HepG2 (cell line): ENCODE data around the gene TRIM8. TPM values are rescaled to one million over a fixed set of nuclear protein-coding genes. Genes with fewer than 3 reads are reported as not detected.

ENCODE experiments used
- ATAC-seq: fragments of 200-7000 bp; cut with Tn5 transposase; 3 replicates; pipeline ENCODE4 v1.9.1; 2020; ENCODE audit warnings: mild to moderate bottlenecking, moderate library complexity
- BruUV-seq: library from RNA; stranded (reverse); fragments of 400-500 nt; replicated peaks from 2 replicates; lab custom pipeline; 2021; lab: Mats Ljungman, UMichigan
- CTCF ChIA-PET: fragments of 300-600 bp; formaldehyde crosslinking; extraction: SDS; loops from one replicate; lab custom pipeline; 2021; ENCODE audit warnings: low total read pairs, inconsistent platforms, low intra/inter-chr PET ratio; lab: Yijun Ruan, JAX
- POLR2A ChIA-PET: fragments of 350-600 bp; sonication (Branson Sonifier 250); formaldehyde crosslinking; loops from one replicate; lab custom pipeline; 2020; ENCODE audit warnings: antibody characterized with exemption, inconsistent platforms; lab: Yijun Ruan, JAX
- DNase-seq: peaks from one replicate; pipeline ENCODE4 v3.0.0-alpha.2; 2015; ENCODE audit warnings: low spot score
- FAIRE-seq: peaks from 3 replicates; lab custom pipeline; 2011; peaks lifted over from hg19 to GRCh38; lab: Jason Lieb, UNC
- H2AFZ ChIP-seq: one replicate; pipeline ENCODE4 v1.6.1; 2011; ENCODE audit warnings: low read length, inconsistent platforms
- H3K27ac ChIP-seq: fragments of 300-600 bp; 3 replicates; pipeline ENCODE4 v1.8.0; 2011; ENCODE audit warnings: mixed run types, mild to moderate bottlenecking, mixed read lengths, low read length, inconsistent platforms; ENCODE audit not compliant: insufficient read depth; ENCODE audit errors: extremely low read length
- H3K27me3 ChIP-seq, 2 experiments: fragments of 200-600 bp in 1 of 2; 2 replicates in 1 of 2; 3 replicates in 1 of 2; pipeline versions ENCODE4 v1.6.0 to v1.8.0; 2011; ENCODE audit warnings: low read length in 2 of 2, mild to moderate bottlenecking in 2 of 2, moderate library complexity in 2 of 2, inconsistent platforms in 1 of 2; ENCODE audit not compliant: insufficient read depth in 2 of 2, control insufficient read depth in 1 of 2
- H3K36me3 ChIP-seq, 2 experiments: fragments of 200-600 bp in 1 of 2; replicated peaks in 1 of 2; 2 replicates in 1 of 2; 3 replicates in 1 of 2; pipeline versions ENCODE4 v1.5.1 to v1.8.0; 2011; ENCODE audit warnings: low read length in 2 of 2, inconsistent platforms in 1 of 2; ENCODE audit not compliant: insufficient read depth in 2 of 2, control insufficient read depth in 1 of 2
- H3K4me1 ChIP-seq: 2 replicates; pipeline ENCODE4 v1.5.1; 2012; ENCODE audit warnings: low read length, inconsistent platforms; ENCODE audit not compliant: insufficient read depth
- H3K4me2 ChIP-seq: 2 replicates; pipeline ENCODE4 v1.6.0; 2011; ENCODE audit warnings: low read depth, low read length, inconsistent platforms
- H3K4me3 ChIP-seq, 3 experiments: fragments of 200-600 bp in 1 of 3; sonication (generic), shearing (Covaris generic) in 1 of 3; replicated peaks in 1 of 3; 2 replicates each; pipeline ENCODE4 v1.5.1; 2011 to 2016; ENCODE audit warnings: low read length in 3 of 3, inconsistent platforms in 2 of 3, low read depth in 2 of 3, mild to moderate bottlenecking in 2 of 3, control low read depth in 1 of 3, mixed read lengths in 1 of 3; ENCODE audit not compliant: insufficient read depth in 1 of 3
- H3K79me2 ChIP-seq: one replicate; pipeline ENCODE4 v1.6.1; 2011; ENCODE audit warnings: low read length, inconsistent platforms; ENCODE audit not compliant: insufficient read depth
- H3K9ac ChIP-seq: 2 replicates; pipeline ENCODE4 v1.6.0; 2011; ENCODE audit warnings: mild to moderate bottlenecking, low read depth, low read length, inconsistent platforms; ENCODE audit not compliant: insufficient read depth
- H3K9me3 ChIP-seq: 2 replicates; pipeline ENCODE4 v1.5.1; 2012; ENCODE audit warnings: mild to moderate bottlenecking, low read length
- H4K20me1 ChIP-seq: 2 replicates; pipeline ENCODE4 v1.6.0; 2011; ENCODE audit warnings: inconsistent platforms, mild to moderate bottlenecking, low read length, moderate library complexity; ENCODE audit not compliant: insufficient read depth
- CEBPG ChIP-seq: IDR thresholded peaks from 2 replicates; pipeline ENCODE4 v1.6.1; 2016
- JARID2 ChIP-seq: sonication (generic); formaldehyde crosslinking; IDR thresholded peaks from 2 replicates; pipeline ENCODE4 v1.8.1; 2023; ENCODE audit warnings: missing genetic modification reagents, inconsistent platforms; ENCODE audit not compliant: insufficient replicate concordance
- KLF12 ChIP-seq: sonication (generic); formaldehyde crosslinking; IDR thresholded peaks from 2 replicates; pipeline ENCODE4 v1.4.0; 2020; ENCODE audit warnings: missing genetic modification reagents, borderline replicate concordance
- RERE ChIP-seq: IDR thresholded peaks from 2 replicates; pipeline ENCODE4 v1.6.1; 2016; ENCODE audit warnings: low read depth, missing genetic modification reagents, missing compliant biosample characterization
- SRSF9 ChIP-seq: fragments of 200-400 bp; formaldehyde crosslinking; IDR thresholded peaks from 2 replicates; pipeline ENCODE4 v1.6.1; 2018; ENCODE audit warnings: borderline replicate concordance, mild to moderate bottlenecking, low read depth, low read length; ENCODE audit not compliant: insufficient read depth, poor library complexity, severe bottlenecking
- ZBTB3 ChIP-seq: sonication (generic); formaldehyde crosslinking; IDR thresholded peaks from 2 replicates; pipeline ENCODE4 v1.4.0; 2020; ENCODE audit warnings: low read depth, mild to moderate bottlenecking, moderate library complexity, missing genetic modification reagents, borderline replicate concordance
- ZKSCAN8 ChIP-seq: IDR thresholded peaks from 2 replicates; pipeline ENCODE4 v1.6.1; 2016; ENCODE audit warnings: borderline replicate concordance, missing genetic modification reagents, missing compliant biosample characterization
- ZNF17 ChIP-seq: sonication (generic); formaldehyde crosslinking; IDR thresholded peaks from 2 replicates; pipeline ENCODE4 v1.5.0; 2020; ENCODE audit warnings: mild to moderate bottlenecking, missing genetic modification reagents
- ZNF224 ChIP-seq: sonication (generic); formaldehyde crosslinking; IDR thresholded peaks from 2 replicates; pipeline ENCODE4 v1.5.0; 2020; ENCODE audit warnings: mild to moderate bottlenecking, missing genetic modification reagents
- ZNF558 ChIP-seq: sonication (generic); formaldehyde crosslinking; IDR thresholded peaks from 2 replicates; pipeline ENCODE4 v1.9.0; 2022; ENCODE audit warnings: mild to moderate bottlenecking, missing genetic modification reagents, borderline replicate concordance
- WGBS: methylation state at CpG from one replicate; pipeline ENCODE4 v1.1.6; 2017; ENCODE audit warnings: low lambda C conversion rate; 5-methylcytosine and 5-hydroxymethylcytosine counted together
- in situ Hi-C: cut with HindIII; loops from 2 replicates; pipeline ENCODE4 v1.10.0; 2017; ENCODE audit warnings: low pct_unique_long_range_greater_than_20kb; ENCODE audit not compliant: extremely low pct_ligation_motif_present
- intact Hi-C: fragments of 100-400 bp; cut with micrococcal nuclease; formaldehyde crosslinking; loops from one replicate; pipeline ENCODE4 v1.10.0; 2022; ENCODE audit not compliant: unreplicated experiment
- polyA plus RNA-seq, 8 experiments: library from polyadenylated mRNA; depleted of rRNA in 3 of 8; stranded (reverse) in 7 of 8; unstranded in 1 of 8; fragments of >200 nt; fragmentation: Illumina TruSeq in 4 of 8; extraction: Trizol in 4 of 8; gene quantifications; 2 replicates each; pipeline versions ENCODE4 v1.2.1 to v1.2.3, GENCODE V29; 2011 to 2016; ENCODE audit warnings: low read depth in 4 of 8, missing spikeins in 1 of 8, mixed read lengths in 1 of 8; ENCODE audit not compliant: insufficient read depth in 1 of 8
- total RNA-seq, 5 experiments: library from RNA; depleted of rRNA; stranded (reverse); fragments of >200 nt; fragmentation: Illumina TruSeq; extraction: Trizol; gene quantifications; 2 replicates each; pipeline ENCODE4 v1.2.3, GENCODE V29; 2016; ENCODE audit warnings: low read depth in 1 of 5

TRIM8 gene
- total and polyA plus RNA-seq, 2 of the 13 experiments (the other 11 are each of a cell fraction or from before 2014, with no cell fraction given): 38.9 to 66.5 TPM

DNA sequence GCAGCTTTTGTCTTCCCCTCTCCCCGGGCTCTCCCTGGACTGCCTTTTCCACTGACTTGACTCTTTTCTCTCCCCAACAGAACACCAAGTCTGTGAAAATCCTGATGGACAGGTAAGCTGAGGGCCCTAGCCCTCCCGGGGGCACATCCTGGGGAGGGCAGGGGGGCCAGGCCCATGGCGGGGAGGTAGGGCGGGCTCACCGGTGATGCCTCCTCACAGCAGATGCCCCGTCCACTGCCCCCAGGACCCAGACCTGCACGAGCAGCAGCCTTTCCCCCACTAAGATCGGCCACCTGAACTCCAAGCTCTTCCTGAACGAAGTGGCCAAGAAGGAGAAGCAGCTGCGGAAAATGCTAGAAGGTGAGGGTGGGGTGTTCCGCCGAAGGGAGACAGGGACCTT lies 11.7 kb downstream of the TRIM8 start:
- in situ Hi-C loops: no loop called here
- ATAC-seq (no peak), FAIRE-seq (no peak), DNase-seq (no peak)
- Histone ChIP-seq H3K27ac (no peak overlapping the region), H3K4me1 (peaks cover 39% of the 10 kb centered on the region), H3K4me3 (no peak overlapping the region), H4K20me1 (peaks cover 46% of the 10 kb centered on the region), H3K79me2 (peaks cover 20% of the 10 kb centered on the region), H3K36me3 (peaks cover 38 to 55% of the 10 kb centered on the region in 2 experiments), H3K9ac (no peak overlapping the region), H3K9me3 (no peaks in the 10 kb centered on the region), H2AFZ (no peak overlapping the region), H3K4me2 (no peak overlapping the region), H3K27me3 (no peaks in the 10 kb centered on the region)
- WGBS: 96% methylated on average over 12 of the region's 12 CpGs
- no TSS peak for BruUV-seq
- TF ChIP-seq JARID2: no peak
- no peak for TF ChIP-seq CEBPG (CRISPR knock-in tag)
- TF ChIP-seq RERE: no peak
- no peak for TF ChIP-seq ZNF224
- TF ChIP-seq ZNF558: no peak
- TF ChIP-seq SRSF9: no peak
- TF ChIP-seq ZNF17 (CRISPR knock-in tag): no peak
- TF ChIP-seq ZBTB3: no peak
- no peak for TF ChIP-seq ZKSCAN8
- no peak for TF ChIP-seq KLF12 (CRISPR knock-in tag)
- ChIA-PET CTCF (no interaction called here), POLR2A (interaction anchor here (4.0 kb wide), 1 partner anchor 10 kb away, joined by 23 read pairs; no protein-coding TSS in a partner anchor)
- intact Hi-C loops: no loop called here
